Midbrain (tissue), 1 donor: ENCODE measurements around the gene CRYM.
"Not testable (repeated sequence)": the region's sequence is repeated elsewhere in the genome, so short reads cannot be mapped to it uniquely, and the experiment has no call there.

ENCODE experiments used
- DNase-seq: peaks from one replicate; lab custom pipeline; 2025; lab: John Stamatoyannopoulos, UW

Gene CRYM

GRCh38 chr16:21279501-21279900, 1.4 kb upstream of the CRYM start:
- no peak for DNase-seq

DNA sequence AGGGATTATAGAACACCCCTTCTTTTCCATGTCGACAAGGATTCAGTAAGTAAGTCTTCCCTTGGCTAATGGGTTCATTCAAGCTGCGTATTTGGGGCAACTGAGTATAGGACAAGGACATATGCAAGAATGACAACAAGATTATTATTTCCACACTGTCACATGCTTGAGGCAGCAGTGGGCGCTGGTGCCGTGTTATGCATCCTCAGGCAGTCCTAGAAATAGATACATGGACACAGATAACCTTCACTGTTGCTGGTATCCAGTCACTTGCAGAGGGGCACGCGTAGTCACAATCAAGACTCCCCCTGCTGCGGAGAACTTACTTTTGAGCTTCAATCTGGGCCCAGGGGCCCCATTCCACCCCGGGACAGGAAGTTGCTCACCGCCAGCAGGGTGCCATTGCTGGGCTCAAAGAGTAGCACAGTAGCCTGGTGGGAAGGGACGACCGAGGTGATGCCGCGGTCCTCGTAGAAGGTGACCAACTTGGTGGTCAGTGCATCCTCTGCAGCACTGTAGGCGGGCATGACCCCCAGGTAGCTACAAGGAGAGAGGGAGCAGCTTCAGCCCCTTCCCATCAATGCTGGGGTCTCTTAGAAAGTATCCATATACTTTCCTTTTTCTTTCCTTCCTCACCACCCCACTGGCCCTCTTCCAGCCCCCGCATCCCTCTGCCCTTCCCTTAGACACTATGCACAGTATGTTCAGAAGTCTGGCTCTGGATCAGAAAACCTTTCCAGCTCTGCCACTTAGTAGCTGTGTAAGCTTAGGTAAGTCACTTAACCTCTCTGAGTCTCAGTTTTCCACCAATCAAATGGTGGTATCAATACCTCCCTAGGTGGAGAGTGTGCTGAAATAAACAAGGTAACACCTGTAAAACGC, 804 bp downstream of the CRYM start:
- no peak for DNase-seq

DNA sequence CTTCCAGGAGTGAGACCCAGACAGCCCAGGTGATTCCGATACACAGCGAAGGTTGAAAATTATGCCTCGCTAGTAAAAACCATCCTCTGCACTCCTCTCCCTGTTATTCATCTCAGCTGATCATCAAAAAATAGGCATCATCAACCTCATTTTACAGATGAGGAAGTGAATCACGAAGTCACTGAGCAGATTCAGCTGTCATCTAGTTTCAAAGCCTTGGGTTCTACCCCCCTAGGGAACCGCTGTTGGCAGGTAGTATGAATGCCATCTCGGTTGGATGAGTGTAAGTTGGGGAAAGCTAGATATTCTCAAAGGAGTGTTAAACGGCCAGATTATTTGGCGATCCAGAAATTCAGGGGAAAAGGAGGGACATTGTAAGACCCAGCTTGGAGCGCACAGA, 2.0 kb downstream of the CRYM start:
- no peak for DNase-seq

GRCh38 chr16:21275529-21275928, 2.6 kb downstream of the CRYM start:
- no peak for DNase-seq

DNA sequence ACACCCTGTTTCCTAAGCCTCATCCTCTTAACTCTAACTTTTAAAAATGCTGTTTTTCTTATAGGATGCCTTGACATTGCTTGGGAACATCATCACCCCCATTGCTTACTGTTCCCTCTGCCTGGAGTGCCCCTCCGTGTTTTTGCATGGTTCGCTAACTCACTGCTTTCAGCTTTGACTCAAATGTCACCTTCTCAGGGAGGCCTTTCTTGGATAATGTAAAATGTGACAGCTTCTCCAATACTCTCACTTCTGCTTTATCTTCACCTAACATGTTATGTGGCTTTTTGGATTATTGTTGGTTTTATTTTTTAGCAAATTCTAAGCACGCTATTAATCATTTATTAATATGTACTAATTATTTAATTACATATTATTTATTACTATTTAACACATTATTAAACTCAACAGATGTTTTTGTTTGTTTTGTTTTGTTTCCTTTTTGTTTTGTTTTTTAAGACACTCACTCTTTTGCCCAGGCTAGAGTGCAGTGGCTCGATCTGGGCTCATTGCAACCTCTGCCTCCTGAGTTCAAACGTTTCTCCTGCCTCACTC, 3.8 kb downstream of the CRYM start:
- no peak for DNase-seq

GRCh38 chr16:21272763-21273162, 5.3 kb downstream of the CRYM start:
- DNase-seq = not testable (repeated sequence)

GRCh38 chr16:21272253-21272652, 5.8 kb downstream of the CRYM start:
- DNase-seq = no peak

GRCh38 chr16:21268236-21268635, 9.9 kb downstream of the CRYM start:
- DNase-seq = no peak

GRCh38 chr16:21267298-21267697, 10.8 kb downstream of the CRYM start:
- no peak for DNase-seq

- DNase-seq = no peak
Observed at GRCh38 chr16:21265104-21265837, 12.8 kb downstream of the CRYM start.

- DNase-seq = no peak
Observed at GRCh38 chr16:21264571-21265036, 13.5 kb downstream of the CRYM start.

- no peak for DNase-seq
Observed at GRCh38 chr16:21263640-21264570, 14.2 kb downstream of the CRYM start.

- DNase-seq = no peak
Observed at GRCh38 chr16:21262779-21263639, 15.1 kb downstream of the CRYM start.

DNA sequence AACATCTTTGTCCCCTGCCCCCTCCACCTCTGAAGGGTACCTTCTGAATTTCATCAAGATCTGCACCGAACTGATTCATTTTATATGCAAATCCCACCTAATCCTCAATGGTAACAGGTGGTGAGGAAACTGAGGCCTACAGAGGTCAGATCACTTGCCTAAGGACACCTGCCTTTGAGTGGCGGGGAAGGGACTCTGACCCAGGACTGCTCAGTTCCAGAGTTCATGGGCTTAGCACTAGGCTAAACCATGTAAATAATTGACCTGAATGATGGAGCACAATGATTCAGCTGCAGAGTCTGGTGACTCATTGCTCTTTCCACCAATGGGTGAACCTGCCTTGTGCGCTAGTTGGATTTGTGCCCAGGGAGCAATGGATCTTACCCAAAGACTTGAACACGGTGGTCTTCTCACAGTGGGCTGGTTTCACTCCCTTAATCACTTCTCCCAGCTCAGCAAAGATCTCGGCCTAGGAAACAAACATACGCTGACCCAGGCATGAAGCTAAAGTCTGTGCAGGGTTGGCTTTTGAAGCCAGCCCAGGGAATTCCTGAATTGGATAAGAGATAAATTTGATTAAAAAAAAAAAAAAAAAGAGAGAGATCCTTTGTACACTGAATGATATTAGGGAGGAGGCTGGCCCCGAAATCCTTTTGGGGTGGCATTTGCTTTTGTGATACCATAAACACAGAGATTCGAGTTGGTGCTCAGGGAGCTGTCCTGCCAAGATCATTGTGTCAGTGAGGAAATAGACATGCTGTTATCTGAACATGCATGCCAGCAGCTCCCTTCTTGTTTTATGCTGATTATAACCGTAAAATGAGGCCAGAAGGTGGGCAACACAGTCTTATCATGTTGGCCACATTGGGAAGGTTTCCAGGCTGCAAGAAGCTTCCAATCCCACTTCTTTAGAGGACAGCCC, 17.0 kb downstream of the CRYM start:
- no peak for DNase-seq

DNA sequence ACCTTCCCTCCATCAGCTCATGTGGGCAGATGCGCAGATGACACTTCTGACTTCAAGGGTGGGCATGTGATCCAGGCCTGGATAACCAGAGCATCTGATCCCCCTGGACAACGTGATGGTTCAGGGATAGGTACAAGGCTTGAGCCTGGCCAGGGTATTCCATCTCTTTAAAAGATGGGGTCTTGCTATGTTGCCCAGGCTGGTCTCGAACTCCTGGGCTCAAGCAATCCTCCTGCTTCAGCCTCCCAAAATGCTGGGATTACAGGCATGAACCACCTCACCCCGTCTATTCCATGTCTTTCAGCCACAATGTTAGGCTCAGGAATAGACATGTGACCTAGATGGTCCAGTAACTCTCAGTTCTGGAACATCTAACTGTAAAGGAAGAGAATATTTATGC, 20.8 kb downstream of the CRYM start:
- no peak for DNase-seq

- DNase-seq = no peak
Observed at GRCh38 chr16:21256636-21257035, 21.5 kb downstream of the CRYM start.

DNA sequence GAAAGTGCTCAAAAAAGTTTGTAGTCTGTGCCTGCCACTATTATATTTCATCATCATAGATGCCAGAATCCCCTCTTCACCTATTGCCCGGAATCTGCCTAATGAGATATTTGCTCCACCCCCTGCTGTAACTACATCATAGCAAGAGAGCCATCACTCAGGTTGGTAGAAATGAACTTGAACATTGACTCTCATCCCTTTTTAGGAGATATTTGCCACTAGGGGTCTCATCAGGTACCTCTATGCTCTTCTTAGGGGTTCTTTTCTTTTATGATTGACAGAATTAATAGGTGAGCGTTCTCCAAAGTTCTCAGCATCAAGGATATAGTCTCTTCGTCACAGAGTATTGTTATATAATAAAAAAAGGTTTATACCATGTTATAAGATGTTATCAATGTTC, 24.6 kb downstream of the CRYM start:
- no peak for DNase-seq

GRCh38 chr16:21250072-21250923, 27.8 kb downstream of the CRYM start:
- DNase-seq = no peak

- DNase-seq = not testable (repeated sequence)
Observed at GRCh38 chr16:21248179-21248578, 29.9 kb downstream of the CRYM start.
